ENCODE measurements around the gene TP53BP1.

Gene TP53BP1

GRCh38 chr15:43525131-43525530, 32.2 kb upstream of the TP53BP1 start:
- no peak overlapping the region for H3K4me3 ChIP-seq (ENCODE audit: low read depth, low read length)
- no peak for DNase-seq (ENCODE audit: low read depth)
- TF ChIP-seq, protein P1, sequence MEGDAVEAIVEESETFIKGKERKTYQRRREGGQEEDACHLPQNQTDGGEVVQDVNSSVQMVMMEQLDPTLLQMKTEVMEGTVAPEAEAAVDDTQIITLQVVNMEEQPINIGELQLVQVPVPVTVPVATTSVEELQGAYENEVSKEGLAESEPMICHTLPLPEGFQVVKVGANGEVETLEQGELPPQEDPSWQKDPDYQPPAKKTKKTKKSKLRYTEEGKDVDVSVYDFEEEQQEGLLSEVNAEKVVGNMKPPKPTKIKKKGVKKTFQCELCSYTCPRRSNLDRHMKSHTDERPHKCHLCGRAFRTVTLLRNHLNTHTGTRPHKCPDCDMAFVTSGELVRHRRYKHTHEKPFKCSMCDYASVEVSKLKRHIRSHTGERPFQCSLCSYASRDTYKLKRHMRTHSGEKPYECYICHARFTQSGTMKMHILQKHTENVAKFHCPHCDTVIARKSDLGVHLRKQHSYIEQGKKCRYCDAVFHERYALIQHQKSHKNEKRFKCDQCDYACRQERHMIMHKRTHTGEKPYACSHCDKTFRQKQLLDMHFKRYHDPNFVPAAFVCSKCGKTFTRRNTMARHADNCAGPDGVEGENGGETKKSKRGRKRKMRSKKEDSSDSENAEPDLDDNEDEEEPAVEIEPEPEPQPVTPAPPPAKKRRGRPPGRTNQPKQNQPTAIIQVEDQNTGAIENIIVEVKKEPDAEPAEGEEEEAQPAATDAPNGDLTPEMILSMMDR (IDR thresholded peaks at IDR 0.05; ENCODE audit: insufficient read depth, low read depth, low read length, missing control alignments) = no peak

GRCh38 chr15:43524254-43524845, 31.4 kb upstream of the TP53BP1 start:
- no peak overlapping the region for H3K4me3 ChIP-seq (ENCODE audit: low read depth, low read length)
- TF ChIP-seq, protein P1 (IDR thresholded peaks at IDR 0.05; ENCODE audit: insufficient read depth, low read depth, low read length, missing control alignments) = no peak
- no peak for DNase-seq (ENCODE audit: low read depth)

GRCh38 chr15:43523646-43524045, 30.7 kb upstream of the TP53BP1 start:
- DNase-seq (ENCODE audit: low read depth) = no peak
- TF ChIP-seq, protein P1 (IDR thresholded peaks at IDR 0.05; ENCODE audit: insufficient read depth, low read depth, low read length, missing control alignments) = no peak

GRCh38 chr15:43522247-43522646, 29.3 kb upstream of the TP53BP1 start:
- TF ChIP-seq, protein P1 (IDR thresholded peaks at IDR 0.05; ENCODE audit: insufficient read depth, low read depth, low read length, missing control alignments) = no peak
- no peak for DNase-seq (ENCODE audit: low read depth)
- no peak overlapping the region for H3K4me3 ChIP-seq (ENCODE audit: low read depth, low read length)

More at GRCh38 chr15:43523646-43524045, 30.7 kb upstream of the TP53BP1 start:
- no peak overlapping the region for H3K4me3 ChIP-seq (ENCODE audit: low read depth, low read length)

- no peak for DNase-seq (ENCODE audit: low read depth)
- no peak overlapping the region for H3K4me3 ChIP-seq (ENCODE audit: low read depth, low read length)
- TF ChIP-seq, protein P1 (IDR thresholded peaks at IDR 0.05; ENCODE audit: insufficient read depth, low read depth, low read length, missing control alignments) = no peak
These were observed 28.5 kb upstream of the TP53BP1 start for GRCh38 chr15:43521419-43521818.

DNA sequence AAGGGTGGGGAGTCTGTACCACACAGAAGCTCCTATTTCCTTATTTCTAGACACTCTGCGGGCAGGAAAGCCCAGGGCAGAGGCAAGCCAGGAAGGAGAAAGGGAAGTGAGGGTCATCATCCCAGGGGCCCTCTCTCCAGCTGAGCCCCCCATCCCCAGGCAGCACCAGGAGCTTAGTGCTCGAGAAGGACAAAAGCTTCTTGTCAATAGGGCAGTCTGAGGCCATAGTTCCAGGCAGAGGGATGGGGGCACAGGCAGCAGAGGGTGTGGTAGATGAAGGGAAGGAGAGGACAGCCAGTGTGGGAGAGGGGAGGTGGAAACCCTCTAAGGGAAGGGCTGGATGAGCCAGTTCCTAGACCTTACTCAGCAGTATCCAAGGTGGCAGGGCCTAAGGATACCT, 27.2 kb upstream of the TP53BP1 start:
- H3K4me3 ChIP-seq (ENCODE audit: low read depth, low read length) = no peak overlapping the region
- TF ChIP-seq, protein P1 (IDR thresholded peaks at IDR 0.05; ENCODE audit: insufficient read depth, low read depth, low read length, missing control alignments) = no peak
- no peak for DNase-seq (ENCODE audit: low read depth)

- H3K4me3 ChIP-seq (ENCODE audit: low read depth, low read length) = no peak overlapping the region
- DNase-seq (ENCODE audit: low read depth) = no peak
- TF ChIP-seq, protein P1 (IDR thresholded peaks at IDR 0.05; ENCODE audit: insufficient read depth, low read depth, low read length, missing control alignments) = no peak
These were observed 26.2 kb upstream of the TP53BP1 start for GRCh38 chr15:43519196-43519595.

Measured in GM12865 (cell line).